Measurements from ENCODE around the gene PPP1R37.

GRCh38 chr19:45160870-45161737 lies 68.1 kb downstream of the PPP1R37 start, which contains the start of gene NKPD1:
- TF ChIP-seq POLR2AphosphoS5 (IDR thresholded peaks at IDR 0.05; ENCODE audit: low read depth, low read length) (no peak), REST (IDR thresholded peaks at IDR 0.05; ENCODE audit: insufficient read depth in 1 of 2, low read depth in 2 of 2, low read length in 2 of 2) (no peak), SIN3A (IDR thresholded peaks at IDR 0.05; ENCODE audit: borderline replicate concordance, insufficient read depth, low read length) (no peak), TAF1 (IDR thresholded peaks at IDR 0.05; ENCODE audit: borderline replicate concordance, insufficient read depth, low read length) (no peak)
